Progenitor cell of endocrine pancreas (in vitro differentiated cells): ENCODE data around the gene VAT1. TPM values are rescaled to one million over a fixed set of nuclear protein-coding genes. Genes with fewer than 3 reads are reported as not detected.
"Not testable (repeated sequence)": the region's sequence is repeated elsewhere in the genome, so short reads cannot be mapped to it uniquely, and the experiment has no call there.

Experiments
- DNase-seq: peaks from one replicate; pipeline ENCODE4 v3.0.0; 2021; ENCODE audit warnings: low spot score; ENCODE audit not compliant: unreplicated experiment
- H3K27ac Mint-ChIP-seq: 2 replicates; pipeline ENCODE4 v1.8.0; 2021; ENCODE audit warnings: mild to moderate bottlenecking, moderate library complexity, mixed read lengths
- H3K27me3 Mint-ChIP-seq: 2 replicates; pipeline ENCODE4 v1.8.0; 2021; ENCODE audit warnings: mixed read lengths
- H3K36me3 Mint-ChIP-seq: 2 replicates; pipeline ENCODE4 v1.8.0; 2022; ENCODE audit warnings: mixed read lengths; ENCODE audit not compliant: insufficient read depth
- H3K4me1 Mint-ChIP-seq: 2 replicates; pipeline ENCODE4 v1.8.0; 2021; ENCODE audit warnings: low read depth, mixed read lengths
- H3K4me3 Mint-ChIP-seq: 2 replicates; pipeline ENCODE4 v1.8.0; 2021; ENCODE audit warnings: low read depth, mild to moderate bottlenecking, moderate library complexity, mixed read lengths
- H3K9me3 Mint-ChIP-seq: 2 replicates; pipeline ENCODE4 v1.8.0; 2021; ENCODE audit warnings: low read depth, mixed read lengths
- total RNA-seq: library from RNA; stranded (reverse); gene quantifications from 2 replicates; pipeline ENCODE4 v1.2.1, GENCODE V29; 2021
- TF ChIP-seq, protein P1 (sequence below): fragments of 200-600 bp; sonication (generic); IDR thresholded peaks from one replicate; pipeline ENCODE4 v1.5.0; 2021; ENCODE audit warnings: antibody characterized with exemption, mild to moderate bottlenecking; ENCODE audit not compliant: unreplicated experiment

The VAT1 gene
- total RNA-seq, 1 donor from 2014 or later = 202 TPM

DNA sequence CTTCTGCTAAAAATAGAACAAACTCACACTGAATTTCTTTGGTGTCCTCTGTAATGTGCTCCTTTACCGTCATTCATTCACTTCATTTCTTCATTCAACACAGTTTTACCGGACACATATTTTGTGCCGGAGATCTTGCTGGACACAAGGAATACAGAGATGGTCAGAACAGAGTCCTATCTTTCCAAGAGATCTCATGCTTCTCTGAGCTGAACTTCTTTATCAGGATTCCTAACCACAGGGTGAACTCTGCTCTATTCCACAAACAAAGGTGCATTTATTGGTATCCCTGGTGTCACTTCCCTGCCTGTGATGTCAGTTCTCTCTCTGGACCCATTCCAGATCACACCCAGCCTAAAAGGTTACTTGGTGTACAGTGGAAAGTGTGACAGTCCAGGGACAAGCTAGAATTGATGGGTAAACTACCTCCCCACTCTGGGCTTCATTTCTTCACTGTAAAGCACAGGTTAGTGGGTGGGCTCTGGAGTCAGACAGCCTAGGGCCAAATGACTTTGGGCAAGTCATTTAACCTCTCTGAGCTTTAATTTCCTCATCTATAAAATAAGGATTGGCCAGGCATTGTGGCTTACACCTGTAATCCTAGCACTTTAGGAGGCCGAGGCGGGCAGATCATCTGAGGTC is 11.4 kb downstream of the VAT1 start:
- TF ChIP-seq, protein P1, sequence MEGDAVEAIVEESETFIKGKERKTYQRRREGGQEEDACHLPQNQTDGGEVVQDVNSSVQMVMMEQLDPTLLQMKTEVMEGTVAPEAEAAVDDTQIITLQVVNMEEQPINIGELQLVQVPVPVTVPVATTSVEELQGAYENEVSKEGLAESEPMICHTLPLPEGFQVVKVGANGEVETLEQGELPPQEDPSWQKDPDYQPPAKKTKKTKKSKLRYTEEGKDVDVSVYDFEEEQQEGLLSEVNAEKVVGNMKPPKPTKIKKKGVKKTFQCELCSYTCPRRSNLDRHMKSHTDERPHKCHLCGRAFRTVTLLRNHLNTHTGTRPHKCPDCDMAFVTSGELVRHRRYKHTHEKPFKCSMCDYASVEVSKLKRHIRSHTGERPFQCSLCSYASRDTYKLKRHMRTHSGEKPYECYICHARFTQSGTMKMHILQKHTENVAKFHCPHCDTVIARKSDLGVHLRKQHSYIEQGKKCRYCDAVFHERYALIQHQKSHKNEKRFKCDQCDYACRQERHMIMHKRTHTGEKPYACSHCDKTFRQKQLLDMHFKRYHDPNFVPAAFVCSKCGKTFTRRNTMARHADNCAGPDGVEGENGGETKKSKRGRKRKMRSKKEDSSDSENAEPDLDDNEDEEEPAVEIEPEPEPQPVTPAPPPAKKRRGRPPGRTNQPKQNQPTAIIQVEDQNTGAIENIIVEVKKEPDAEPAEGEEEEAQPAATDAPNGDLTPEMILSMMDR = no peak
- no peaks in the 10 kb centered on the region for H3K9me3 Mint-ChIP-seq
- no peak overlapping the region for H3K4me3 Mint-ChIP-seq
- DNase-seq = no peak
- no peaks in the 10 kb centered on the region for H3K27me3 Mint-ChIP-seq
- H3K36me3 Mint-ChIP-seq = peaks cover 8% of the 10 kb centered on the region
- H3K27ac Mint-ChIP-seq = peak overlapping the region; percentile 71
- H3K4me1 Mint-ChIP-seq = peaks cover 6% of the 10 kb centered on the region

DNA sequence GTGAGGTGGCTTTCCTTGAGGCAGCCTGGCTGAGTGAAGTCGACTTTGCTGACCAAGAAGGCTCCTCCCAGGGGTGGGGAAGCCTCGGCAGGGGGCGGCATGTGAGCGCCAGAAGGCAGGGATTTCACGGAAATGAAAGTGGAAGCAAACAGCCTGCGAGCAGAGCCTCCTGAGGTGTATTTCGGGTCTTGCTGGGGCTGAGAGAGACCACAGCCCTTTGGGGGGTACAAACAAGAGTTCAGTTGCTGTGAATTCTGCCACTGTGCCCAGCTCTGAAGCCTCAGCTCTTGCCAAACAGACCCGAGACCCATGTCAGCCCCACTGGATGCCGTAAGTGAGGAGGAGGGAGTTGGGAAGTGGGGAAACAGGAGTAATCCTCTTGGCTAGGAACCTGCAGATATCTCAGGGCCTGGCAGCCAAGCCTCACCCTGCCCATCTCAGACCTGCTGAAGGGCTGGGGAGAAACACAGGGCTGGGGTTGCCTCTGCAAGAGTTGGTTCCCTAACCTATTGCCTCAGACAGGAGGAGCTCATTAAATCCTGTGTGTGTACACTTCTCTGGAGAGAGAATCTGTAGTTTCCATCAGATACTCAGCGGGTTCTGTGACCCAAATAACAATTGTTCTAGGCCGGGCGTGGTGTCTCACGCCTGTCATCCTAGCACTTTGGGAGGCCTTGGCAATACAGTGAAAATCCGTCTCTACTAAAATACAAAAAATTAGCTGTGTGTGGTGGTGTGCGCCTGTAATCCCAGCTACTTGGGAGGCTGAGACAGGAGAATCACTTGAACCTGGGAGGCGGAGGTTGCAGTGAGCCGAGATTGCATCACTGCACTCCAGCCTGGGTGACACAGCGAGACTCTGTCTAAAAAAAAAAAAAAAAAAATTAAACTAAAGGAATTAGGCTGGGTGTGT is 15.3 kb downstream of the VAT1 start, which contains the start of gene IFI35:
Gene IFI35 (plus strand): TSS at position 146 of the 913 bp plus-strand sequence. CDS start 164 bp downstream, at position 310.
- Mint-ChIP-seq H3K4me3 (peak within 1 kb of the TSS; percentile 55), H3K9me3 (no peaks in the 10 kb centered on the region), H3K4me1 (peaks cover 3% of the 10 kb centered on the region), H3K36me3 (peaks cover 4% of the 10 kb centered on the region), H3K27me3 (no peaks in the 10 kb centered on the region), H3K27ac (peak within 1 kb of the TSS; percentile 81)
- DNase-seq = no peak
- TF ChIP-seq, protein P1 = peak; percentile 16

DNA sequence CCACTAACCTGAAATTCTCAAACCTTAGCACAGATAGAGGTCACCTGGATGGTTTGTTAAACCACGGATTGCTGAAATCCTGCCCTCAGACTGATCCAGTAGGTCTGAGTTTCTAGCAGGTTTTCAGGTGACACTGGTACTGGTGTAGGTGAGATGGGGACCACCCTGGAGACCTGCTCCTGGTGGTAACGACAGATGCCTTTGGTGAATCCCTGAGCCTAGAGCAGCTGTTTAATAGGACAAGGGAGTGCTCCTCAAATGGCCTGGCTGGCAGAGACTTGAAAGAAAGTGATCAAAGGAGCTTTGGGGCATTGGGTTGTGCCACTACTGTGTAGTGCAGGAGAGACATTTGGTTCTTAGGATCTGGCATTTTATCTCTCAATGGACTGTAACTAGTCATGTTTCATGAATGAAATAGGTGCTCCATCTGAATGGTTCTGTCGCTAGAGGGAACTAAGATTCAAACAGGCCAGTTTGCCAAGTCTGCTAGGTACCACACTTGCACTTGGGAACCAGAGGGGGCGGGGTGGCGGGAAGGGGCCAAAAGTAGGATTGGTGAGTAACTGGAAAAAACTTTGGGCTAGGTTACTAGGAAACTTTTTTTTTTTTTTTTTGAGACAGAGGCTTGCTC is 18.5 kb downstream of the VAT1 start:
- H3K9me3 Mint-ChIP-seq = no peaks in the 10 kb centered on the region
- H3K4me1 Mint-ChIP-seq = peaks cover 9% of the 10 kb centered on the region
- no peak for DNase-seq
- H3K4me3 Mint-ChIP-seq = no peak overlapping the region
- TF ChIP-seq, protein P1 = no peak
- H3K36me3 Mint-ChIP-seq = peaks cover 14% of the 10 kb centered on the region
- H3K27ac Mint-ChIP-seq = peak overlapping the region; percentile 74
- H3K27me3 Mint-ChIP-seq = no peaks in the 10 kb centered on the region

DNA sequence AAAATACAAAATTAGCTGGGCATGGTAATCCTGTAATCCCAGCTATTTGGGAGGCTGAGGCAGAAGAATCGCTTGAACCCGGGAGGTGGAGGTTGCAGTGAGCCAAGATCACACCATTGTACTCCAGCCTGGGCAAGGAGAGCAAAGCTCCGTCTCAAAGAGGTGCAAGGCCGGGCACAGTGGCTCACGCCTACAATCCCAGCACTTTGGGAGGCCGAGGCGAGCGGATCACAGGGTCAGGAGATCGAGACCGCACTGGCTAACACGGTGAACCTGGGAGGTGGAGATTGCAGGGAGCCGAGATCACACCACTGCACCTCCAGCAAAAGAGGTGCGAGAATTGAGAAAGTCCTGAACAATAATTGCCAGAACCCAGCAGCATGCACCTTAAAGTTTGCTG is 21.3 kb downstream of the VAT1 start:
- not testable (repeated sequence) for H3K27me3 Mint-ChIP-seq, H3K9me3 Mint-ChIP-seq, DNase-seq, H3K27ac Mint-ChIP-seq, H3K4me3 Mint-ChIP-seq
- H3K4me1 Mint-ChIP-seq = peaks cover 19% of the 10 kb centered on the region
- peaks cover 14% of the 10 kb centered on the region for H3K36me3 Mint-ChIP-seq

DNA sequence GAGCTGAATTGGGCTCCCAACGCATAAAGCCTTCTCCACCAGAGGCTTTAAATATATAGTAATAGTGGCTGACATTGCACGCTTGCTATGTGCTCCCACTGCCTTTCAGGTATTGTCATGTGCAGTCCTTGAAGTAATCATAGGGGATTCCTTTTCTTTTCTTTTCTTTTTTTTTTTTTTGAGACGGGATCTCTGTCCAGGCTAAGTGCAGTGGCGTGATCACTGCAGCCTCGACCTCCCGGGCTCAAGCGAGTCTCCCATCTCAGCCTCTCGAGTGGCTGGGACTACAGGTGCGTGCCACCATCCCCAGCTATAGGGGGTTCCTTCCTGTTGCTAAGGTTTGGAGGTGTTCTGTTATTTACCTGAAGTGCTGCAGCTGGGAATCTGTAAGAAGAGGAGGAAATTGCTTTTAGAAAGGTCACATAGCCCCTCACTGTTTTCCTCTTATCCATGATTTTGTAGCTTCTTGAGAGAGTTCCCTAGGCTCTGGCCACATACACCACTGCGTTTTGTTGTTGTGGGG is 23.1 kb downstream of the VAT1 start:
- Mint-ChIP-seq H3K4me3 (peak overlapping the region; percentile 88), H3K27me3 (no peaks in the 10 kb centered on the region), H3K9me3 (no peaks in the 10 kb centered on the region), H3K4me1 (peaks cover 24% of the 10 kb centered on the region), H3K36me3 (peaks cover 16% of the 10 kb centered on the region), H3K27ac (peak overlapping the region; percentile 99)
- TF ChIP-seq, protein P1 = no peak
- DNase-seq = no peak
